H9 (cell line): ENCODE measurements around the gene ATG2B. TPM values are rescaled to one million over a fixed set of nuclear protein-coding genes. Genes with fewer than 3 reads are reported as not detected.

Experiments
- DNase-seq: peaks from one replicate; pipeline ENCODE4 v3.0.0-alpha.2; 2017
- H2AFZ ChIP-seq: one replicate; pipeline ENCODE4 v1.6.1; 2013; ENCODE audit warnings: mild to moderate bottlenecking, low read length, control low read depth, moderate library complexity
- H2AK5ac ChIP-seq: 2 replicates; pipeline ENCODE4 v1.6.1; 2013; ENCODE audit warnings: low read length, control low read depth, mixed read lengths; ENCODE audit not compliant: insufficient read length
- H2BK120ac ChIP-seq: one replicate; pipeline ENCODE4 v1.6.1; 2013; ENCODE audit warnings: low read depth, mild to moderate bottlenecking, low read length, control low read depth, inconsistent platforms; ENCODE audit not compliant: poor library complexity, severe bottlenecking
- H2BK12ac ChIP-seq: 2 replicates; pipeline ENCODE4 v1.6.1; 2013; ENCODE audit warnings: low read length, control low read depth, mixed read lengths, low read depth; ENCODE audit not compliant: insufficient read length
- H2BK15ac ChIP-seq: 2 replicates; pipeline ENCODE4 v1.6.1; 2013; ENCODE audit warnings: low read depth, low read length, control low read depth
- H2BK20ac ChIP-seq: one replicate; pipeline ENCODE4 v1.6.1; 2013; ENCODE audit warnings: low read depth, mild to moderate bottlenecking, low read length, control low read depth, inconsistent platforms; ENCODE audit not compliant: poor library complexity, severe bottlenecking
- H2BK5ac ChIP-seq: 2 replicates; pipeline ENCODE4 v1.6.1; 2013; ENCODE audit warnings: low read length, control low read depth, mixed read lengths; ENCODE audit not compliant: insufficient read length
- H3K14ac ChIP-seq: 2 replicates; pipeline ENCODE4 v1.6.1; 2013; ENCODE audit warnings: low read length, control low read depth; ENCODE audit not compliant: insufficient read depth
- H3K18ac ChIP-seq: 2 replicates; pipeline ENCODE4 v1.6.1; 2013; ENCODE audit warnings: low read depth, mild to moderate bottlenecking, mixed read lengths, low read length, control low read depth; ENCODE audit not compliant: insufficient read length
- H3K23ac ChIP-seq: 2 replicates; pipeline ENCODE4 v1.6.1; 2013; ENCODE audit warnings: low read length, control low read depth, mixed read lengths, low read depth; ENCODE audit not compliant: insufficient read length
- H3K23me2 ChIP-seq: 2 replicates; pipeline ENCODE4 v1.6.1; 2013; ENCODE audit warnings: low read depth, mild to moderate bottlenecking, mixed read lengths, low read length, control low read depth; ENCODE audit not compliant: insufficient read length, poor library complexity, severe bottlenecking
- H3K27ac ChIP-seq: 2 replicates; pipeline ENCODE4 v1.5.1; 2013; ENCODE audit warnings: low read length, control low read depth, mixed read lengths, low read depth; ENCODE audit not compliant: insufficient read length
- H3K27me3 ChIP-seq: 2 replicates; pipeline ENCODE4 v1.6.1; 2013; ENCODE audit warnings: low read length, control low read depth, inconsistent platforms; ENCODE audit not compliant: insufficient read depth
- H3K4ac ChIP-seq: 2 replicates; pipeline ENCODE4 v1.6.1; 2013; ENCODE audit warnings: low read depth, mild to moderate bottlenecking, control low read depth, inconsistent platforms, low read length, moderate library complexity
- H3K4me1 ChIP-seq: 2 replicates; pipeline ENCODE4 v1.6.1; 2013; ENCODE audit warnings: low read length, control low read depth, inconsistent platforms; ENCODE audit not compliant: insufficient read depth
- H3K4me2 ChIP-seq: 2 replicates; pipeline ENCODE4 v1.6.1; 2013; ENCODE audit warnings: low read length, control low read depth, mixed read lengths; ENCODE audit not compliant: insufficient read length, insufficient read depth
- H3K56ac ChIP-seq: 2 replicates; pipeline ENCODE4 v1.6.1; 2013; ENCODE audit warnings: low read depth, mild to moderate bottlenecking, mixed read lengths, low read length, control low read depth; ENCODE audit not compliant: insufficient read length
- H3K79me1 ChIP-seq: 2 replicates; pipeline ENCODE4 v1.6.1; 2013; ENCODE audit warnings: low read depth, mild to moderate bottlenecking, moderate library complexity, low read length, control low read depth, inconsistent platforms; ENCODE audit not compliant: insufficient read depth, poor library complexity, severe bottlenecking
- H3K79me2 ChIP-seq: 2 replicates; pipeline ENCODE4 v1.6.1; 2013; ENCODE audit warnings: low read length, control low read depth, inconsistent platforms; ENCODE audit not compliant: insufficient read depth
- H3K9ac ChIP-seq: 2 replicates; pipeline ENCODE4 v1.6.1; 2013; ENCODE audit warnings: low read length, control low read depth, mixed read lengths; ENCODE audit not compliant: insufficient read length; ENCODE audit errors: extremely low read depth
- H3K9me3 ChIP-seq: one replicate; pipeline ENCODE4 v1.6.1; 2013; ENCODE audit warnings: low read depth, low read length, inconsistent platforms; ENCODE audit not compliant: control insufficient read depth
- H3T11ph ChIP-seq: one replicate; pipeline ENCODE4 v1.6.1; 2013; ENCODE audit warnings: mild to moderate bottlenecking, low read length, control low read depth, inconsistent platforms
- H4K20me1 ChIP-seq: one replicate; pipeline ENCODE4 v1.6.1; 2013; ENCODE audit not compliant: control insufficient read depth, insufficient read length, insufficient read depth
- H4K5ac ChIP-seq: 2 replicates; pipeline ENCODE4 v1.6.1; 2013; ENCODE audit warnings: low read depth, mild to moderate bottlenecking, mixed read lengths, low read length, control low read depth; ENCODE audit not compliant: insufficient read length
- H4K8ac ChIP-seq: replicated peaks from 2 replicates; pipeline ENCODE4 v1.6.1; 2013; ENCODE audit warnings: low read length, control low read depth, mixed read lengths, low read depth; ENCODE audit not compliant: insufficient read length
- H4K91ac ChIP-seq: 2 replicates; pipeline ENCODE4 v1.6.1; 2013; ENCODE audit warnings: low read depth, mild to moderate bottlenecking, moderate library complexity, mixed read lengths, low read length, control low read depth; ENCODE audit not compliant: insufficient read length
- H3K27ac Mint-ChIP-seq, 3 experiments: 2 replicates in 2 of 3; 3 replicates in 1 of 3; pipeline ENCODE4 v1.8.0; 2020 to 2021; ENCODE audit warnings: mixed read lengths in 3 of 3, mild to moderate bottlenecking in 1 of 3, moderate library complexity in 1 of 3
- H3K27me3 Mint-ChIP-seq: 2 replicates; pipeline ENCODE4 v1.8.0; 2021; ENCODE audit warnings: low read depth, mild to moderate bottlenecking, moderate library complexity, mixed read lengths
- H3K36me3 Mint-ChIP-seq, 3 experiments: 2 replicates in 2 of 3; 3 replicates in 1 of 3; pipeline ENCODE4 v1.8.0; 2020 to 2021; ENCODE audit warnings: low read depth in 3 of 3, mixed read lengths in 3 of 3; ENCODE audit not compliant: insufficient read depth in 1 of 3
- H3K4me1 Mint-ChIP-seq, 2 experiments: 2 replicates each; pipeline ENCODE4 v1.8.0; 2020; ENCODE audit warnings: mixed read lengths in 2 of 2
- H3K4me3 Mint-ChIP-seq, 2 experiments: 2 replicates in 1 of 2; 3 replicates in 1 of 2; pipeline ENCODE4 v1.8.0; 2020 to 2021; ENCODE audit warnings: mild to moderate bottlenecking in 2 of 2, mixed read lengths in 2 of 2, moderate library complexity in 1 of 2
- H3K9me3 Mint-ChIP-seq, 2 experiments: 2 replicates in 1 of 2; 3 replicates in 1 of 2; pipeline ENCODE4 v1.8.0; 2020; ENCODE audit warnings: mild to moderate bottlenecking in 2 of 2, mixed read lengths in 2 of 2, moderate library complexity in 1 of 2
- CTCF ChIP-seq: fragments of 200-600 bp; sonication (generic); conservative IDR thresholded peaks from 3 replicates; pipeline ENCODE4 v1.8.0; 2021; ENCODE audit warnings: antibody characterized with exemption, mild to moderate bottlenecking
- WGBS: extraction: QIAGEN DNeasy Blood & Tissue Kit; methylation state at CpG from one replicate; pipeline ENCODE4 v1.1.7; 2013; ENCODE audit warnings: missing lambda C conversion rate, low lambda C conversion rate, mixed read lengths; ENCODE audit not compliant: insufficient read length; ENCODE audit errors: extremely low coverage; 5-methylcytosine and 5-hydroxymethylcytosine counted together
- total RNA-seq: library from RNA; stranded (reverse); gene quantifications from 2 replicates; pipeline ENCODE4 v1.2.1, GENCODE V29; 2021

ATG2B gene
- total RNA-seq, 1 experiment from 2014 or later = 12.6 TPM

GRCh38 chr14:96408608-96409007, 45.5 kb upstream of the ATG2B start:
- Mint-ChIP-seq H3K4me3 (no peak overlapping the region), H3K27ac (no peak overlapping the region)

More at GRCh38 chr14:96408608-96409007, 45.5 kb upstream of the ATG2B start:
- Mint-ChIP-seq H3K9me3 (no peaks in the 10 kb centered on the region), H3K36me3 (no peaks in the 10 kb centered on the region), H3K4me1 (peaks cover 0 to 5% of the 10 kb centered on the region in 2 experiments; a peak in 1 of 4 replicates), H3K27me3 (no peaks in the 10 kb centered on the region)
- Histone ChIP-seq H3K4me1 (no peaks in the 10 kb centered on the region), H3K27ac (no peak overlapping the region), H4K20me1 (no peaks in the 10 kb centered on the region), H4K8ac (no peak overlapping the region), H2BK5ac (no peak overlapping the region), H3K79me1 (no peaks in the 10 kb centered on the region), H3K4me2 (no peak overlapping the region), H2AFZ (no peak overlapping the region), H2BK15ac (no peak overlapping the region), H3K14ac (no peak overlapping the region), H2BK20ac (no peak overlapping the region), H3K9ac (no peak overlapping the region), H3K23ac (no peak overlapping the region), H4K91ac (no peak overlapping the region), H4K5ac (no peak overlapping the region), H3K18ac (no peak overlapping the region), H3K27me3 (no peaks in the 10 kb centered on the region), H3K9me3 (no peaks in the 10 kb centered on the region), H3K56ac (no peak overlapping the region), H2BK12ac (no peak overlapping the region), H3T11ph (no peak overlapping the region), H3K4ac (no peak overlapping the region), H3K23me2 (no peaks in the 10 kb centered on the region), H2BK120ac (no peak overlapping the region), H2AK5ac (no peak overlapping the region), H3K79me2 (no peaks in the 10 kb centered on the region)
- no peak for DNase-seq
- WGBS = no CpG with 5 or more reads among the region's 12 CpGs
- no peak for TF ChIP-seq CTCF
